NT2/D1 (cell line): Measurements from ENCODE around the gene CCDC91.

Source experiments
- DNase-seq: peaks from one replicate; pipeline ENCODE4 v3.0.0-alpha.2; 2011; ENCODE audit warnings: low read depth, low spot score
- H3K27me3 ChIP-seq: 2 replicates; pipeline ENCODE4 v1.6.0; 2011; ENCODE audit warnings: mild to moderate bottlenecking; ENCODE audit not compliant: insufficient read length, insufficient read depth
- H3K36me3 ChIP-seq: 2 replicates; pipeline ENCODE4 v1.6.1; 2011; ENCODE audit warnings: mild to moderate bottlenecking, low read length, mixed read lengths; ENCODE audit not compliant: insufficient read depth, insufficient read length
- H3K4me1 ChIP-seq: 2 replicates; pipeline ENCODE4 v1.5.1; 2011; ENCODE audit not compliant: insufficient read depth, insufficient read length
- H3K4me3 ChIP-seq: 2 replicates; pipeline ENCODE4 v1.5.1; 2011; ENCODE audit warnings: low read depth; ENCODE audit not compliant: insufficient read length
- H3K9ac ChIP-seq: 2 replicates; pipeline ENCODE4 v1.6.0; 2011; ENCODE audit warnings: low read depth; ENCODE audit not compliant: insufficient read length
- H3K9me3 ChIP-seq: 2 replicates; pipeline ENCODE4 v1.5.1; 2011; ENCODE audit warnings: mild to moderate bottlenecking, low read length; ENCODE audit not compliant: insufficient read depth
- SUZ12 ChIP-seq: IDR thresholded peaks from 2 replicates; pipeline ENCODE4 v1.6.1; 2011; ENCODE audit not compliant: insufficient read length, insufficient read depth; ENCODE audit errors: extremely low read depth
- YY1 ChIP-seq: IDR thresholded peaks from 2 replicates; pipeline ENCODE4 v1.6.1; 2011; ENCODE audit not compliant: insufficient read length, insufficient read depth
- ZNF274 ChIP-seq: IDR thresholded peaks from 2 replicates; pipeline ENCODE4 v1.6.1; 2011; ENCODE audit warnings: mild to moderate bottlenecking, low read depth, low read length

CCDC91 gene

GRCh38 chr12:28222081-28222700, 31.9 kb downstream of the CCDC91 start:
- TF ChIP-seq ZNF274 (no peak), SUZ12 (no peak), YY1 (no peak)
- no peaks in the 10 kb centered on the region for H3K4me1 ChIP-seq
- peaks cover 6% of the 10 kb centered on the region; the same call in 1 of the 2 replicates for H3K9me3 ChIP-seq
- H3K9ac ChIP-seq: no peak overlapping the region
- no peaks in the 10 kb centered on the region for H3K27me3 ChIP-seq
- H3K36me3 ChIP-seq: no peaks in the 10 kb centered on the region
- DNase-seq: no peak
- no peak overlapping the region for H3K4me3 ChIP-seq

GRCh38 chr12:28223025-28223554, 32.8 kb downstream of the CCDC91 start:
- Histone ChIP-seq H3K27me3 (no peaks in the 10 kb centered on the region), H3K9ac (no peak overlapping the region), H3K4me3 (no peak overlapping the region), H3K4me1 (no peaks in the 10 kb centered on the region), H3K9me3 (peaks cover 6% of the 10 kb centered on the region; the same call in 1 of the 2 replicates), H3K36me3 (no peaks in the 10 kb centered on the region)
- no peak for DNase-seq
- TF ChIP-seq ZNF274 (no peak), SUZ12 (no peak), YY1 (no peak)

GRCh38 chr12:28223858-28224257, 33.6 kb downstream of the CCDC91 start:
- H3K9me3 ChIP-seq: peaks cover 2% of the 10 kb centered on the region; the same call in 1 of the 2 replicates
- TF ChIP-seq SUZ12: no peak
- no peak for TF ChIP-seq YY1
- no peak for TF ChIP-seq ZNF274
- H3K27me3 ChIP-seq: no peaks in the 10 kb centered on the region
- DNase-seq: no peak
- no peaks in the 10 kb centered on the region for H3K36me3 ChIP-seq
- no peak overlapping the region for H3K4me3 ChIP-seq
- no peaks in the 10 kb centered on the region for H3K4me1 ChIP-seq
- no peak overlapping the region for H3K9ac ChIP-seq

- Histone ChIP-seq H3K9ac (no peak overlapping the region), H3K4me3 (no peak overlapping the region), H3K36me3 (no peaks in the 10 kb centered on the region), H3K4me1 (no peaks in the 10 kb centered on the region), H3K9me3 (no peaks in the 10 kb centered on the region), H3K27me3 (no peaks in the 10 kb centered on the region)
- no peak for TF ChIP-seq YY1
- no peak for TF ChIP-seq SUZ12
- no peak for TF ChIP-seq ZNF274
- DNase-seq: no peak
Observed at GRCh38 chr12:28226705-28227104, 36.4 kb downstream of the CCDC91 start.

GRCh38 chr12:28227251-28227650, 37.0 kb downstream of the CCDC91 start:
- Histone ChIP-seq H3K9me3 (no peaks in the 10 kb centered on the region), H3K4me3 (no peak overlapping the region), H3K9ac (no peak overlapping the region), H3K4me1 (no peaks in the 10 kb centered on the region), H3K36me3 (no peaks in the 10 kb centered on the region), H3K27me3 (no peaks in the 10 kb centered on the region)
- DNase-seq: no peak
- no peak for TF ChIP-seq ZNF274
- TF ChIP-seq YY1: no peak
- no peak for TF ChIP-seq SUZ12

GRCh38 chr12:28231248-28231647, 41.0 kb downstream of the CCDC91 start:
- Histone ChIP-seq H3K4me3 (no peak overlapping the region), H3K36me3 (no peaks in the 10 kb centered on the region), H3K27me3 (no peaks in the 10 kb centered on the region), H3K9me3 (no peaks in the 10 kb centered on the region), H3K9ac (no peak overlapping the region), H3K4me1 (no peaks in the 10 kb centered on the region)
- TF ChIP-seq SUZ12: no peak
- TF ChIP-seq YY1: no peak
- TF ChIP-seq ZNF274: no peak
- no peak for DNase-seq

GRCh38 chr12:28232211-28232928, 42.1 kb downstream of the CCDC91 start:
- Histone ChIP-seq H3K27me3 (no peaks in the 10 kb centered on the region), H3K36me3 (no peaks in the 10 kb centered on the region), H3K9me3 (no peaks in the 10 kb centered on the region), H3K4me3 (no peak overlapping the region), H3K4me1 (no peaks in the 10 kb centered on the region), H3K9ac (no peak overlapping the region)
- TF ChIP-seq SUZ12: no peak
- no peak for TF ChIP-seq ZNF274
- TF ChIP-seq YY1: no peak
- no peak for DNase-seq
